Endothelial cell of umbilical vein (primary cell): ENCODE results near the gene F5. TPM values are rescaled to one million over a fixed set of nuclear protein-coding genes. Genes with fewer than 3 reads are reported as not detected.

ENCODE experiments used
- BruUV-seq: library from RNA; stranded (reverse); fragments of 400-500 nt; replicated peaks from 2 replicates; lab custom pipeline; 2021; lab: Mats Ljungman, UMichigan
- CTCF ChIA-PET: fragments of 300-600, 350-600 bp; sonication (Branson Sonifier 250); formaldehyde crosslinking; loops from one replicate; lab custom pipeline; 2021; ENCODE audit warnings: antibody characterized with exemption, inconsistent platforms; lab: Charles Lee
- POLR2A ChIA-PET: fragments of 300-600, 350-600 bp; sonication (Branson Sonifier 250); formaldehyde crosslinking; loops from one replicate; lab custom pipeline; 2021; ENCODE audit warnings: antibody characterized with exemption, inconsistent platforms; lab: Charles Lee
- DNase-seq: peaks from one replicate; pipeline ENCODE4 v3.0.0-alpha.2; 2011; ENCODE audit warnings: low read depth, low spot score
- FAIRE-seq: peaks from 2 replicates; lab custom pipeline; 2011; peaks lifted over from hg19 to GRCh38; lab: Jason Lieb, UNC
- H2AFZ ChIP-seq: 2 replicates; pipeline ENCODE4 v1.6.0; 2012; ENCODE audit warnings: low read depth, low read length, control low read depth, inconsistent platforms
- H3K27ac ChIP-seq: 2 replicates; pipeline ENCODE4 v1.5.1; 2011; ENCODE audit warnings: low read depth, mild to moderate bottlenecking, control low read depth, low read length, moderate library complexity; ENCODE audit not compliant: insufficient read depth
- H3K27me3 ChIP-seq, 2 experiments: 2 replicates each; pipeline versions ENCODE4 v1.6.0 to v1.6.1; 2011; ENCODE audit warnings: low read length in 2 of 2, mixed read lengths in 1 of 2; ENCODE audit not compliant: control insufficient read depth in 2 of 2, insufficient read depth in 2 of 2
- H3K36me3 ChIP-seq, 2 experiments: 2 replicates in 1 of 2; 3 replicates in 1 of 2; pipeline ENCODE4 v1.5.1; 2011; ENCODE audit warnings: low read length in 2 of 2, mild to moderate bottlenecking in 1 of 2, moderate library complexity in 1 of 2; ENCODE audit not compliant: control insufficient read depth in 2 of 2, insufficient read depth in 2 of 2; ENCODE audit errors: extremely low read depth in 1 of 2
- H3K4me1 ChIP-seq: 3 replicates; pipeline ENCODE4 v1.5.1; 2011; ENCODE audit warnings: mild to moderate bottlenecking, low read length; ENCODE audit not compliant: control insufficient read depth, insufficient read depth; ENCODE audit errors: extremely low read depth
- H3K4me2 ChIP-seq: 2 replicates; pipeline ENCODE4 v1.6.1; 2011; ENCODE audit warnings: low read length, control low read depth, mixed read lengths; ENCODE audit not compliant: insufficient read depth
- H3K4me3 ChIP-seq, 3 experiments: fragments of 200-600 bp in 1 of 3; sonication (generic), shearing (Covaris generic) in 1 of 3; replicated peaks in 1 of 3; 2 replicates each; pipeline ENCODE4 v1.5.1; 2011 to 2016; ENCODE audit warnings: control low read depth in 3 of 3, low read length in 3 of 3, mild to moderate bottlenecking in 2 of 3, inconsistent platforms in 1 of 3, low read depth in 1 of 3, moderate library complexity in 1 of 3; ENCODE audit not compliant: insufficient read depth in 1 of 3
- H3K79me2 ChIP-seq: 2 replicates; pipeline ENCODE4 v1.6.0; 2012; ENCODE audit warnings: low read length, inconsistent platforms; ENCODE audit not compliant: control insufficient read depth, insufficient read depth
- H3K9ac ChIP-seq: replicated peaks from 2 replicates; pipeline ENCODE3; 2011; ENCODE audit warnings: low read length, control low read depth; ENCODE audit not compliant: insufficient read depth; ENCODE audit errors: extremely low read depth
- H3K9me1 ChIP-seq: replicated peaks from 3 replicates; pipeline ENCODE4 v1.6.0; 2011; ENCODE audit warnings: mild to moderate bottlenecking, low read length; ENCODE audit not compliant: control insufficient read depth, insufficient read depth; ENCODE audit errors: extremely low read depth
- H3K9me3 ChIP-seq: replicated peaks from 2 replicates; pipeline ENCODE4 v1.5.1; 2012; ENCODE audit warnings: low read length, inconsistent platforms; ENCODE audit not compliant: control insufficient read depth, insufficient read depth
- H4K20me1 ChIP-seq: replicated peaks from 2 replicates; pipeline ENCODE3; 2011; ENCODE audit warnings: mild to moderate bottlenecking, low read length; ENCODE audit not compliant: control insufficient read depth, insufficient read depth; ENCODE audit errors: extremely low read depth
- CTCF ChIP-seq, 2 donors: IDR thresholded peaks; 1 replicate in 1 of 2; 2 replicates in 1 of 2; pipeline ENCODE4 v1.5.1; 2011; ENCODE audit warnings: low read length in 2 of 2, mild to moderate bottlenecking in 2 of 2, moderate library complexity in 2 of 2, control low read depth in 1 of 2, inconsistent platforms in 1 of 2, low read depth in 1 of 2; ENCODE audit not compliant: insufficient read depth in 1 of 2; ENCODE audit errors: extremely low read depth in 1 of 2
- EZH2 ChIP-seq: IDR thresholded peaks from 2 replicates; pipeline ENCODE4 v1.6.1; 2012; ENCODE audit warnings: borderline replicate concordance, low read depth, mild to moderate bottlenecking, moderate library complexity, low read length, inconsistent platforms; ENCODE audit not compliant: severe bottlenecking
- FOS ChIP-seq: IDR thresholded peaks from 2 replicates; pipeline ENCODE4 v1.6.1; 2011; ENCODE audit warnings: mild to moderate bottlenecking, low read length, moderate library complexity, borderline replicate concordance; ENCODE audit not compliant: insufficient read depth
- GATA2 ChIP-seq: IDR thresholded peaks from 2 replicates; pipeline ENCODE4 v1.7.0; 2011; ENCODE audit warnings: low read depth, mild to moderate bottlenecking, moderate library complexity, mixed read lengths, low read length; ENCODE audit not compliant: insufficient read length, insufficient read depth
- JUN ChIP-seq: IDR thresholded peaks from 2 replicates; pipeline ENCODE4 v1.6.1; 2011; ENCODE audit warnings: borderline replicate concordance, low read depth; ENCODE audit not compliant: insufficient read length, insufficient read depth
- MAX ChIP-seq: IDR thresholded peaks from 2 replicates; pipeline ENCODE4 v1.6.1; 2011; ENCODE audit not compliant: insufficient read depth, insufficient read length
- MYC ChIP-seq: IDR thresholded peaks from one replicate; pipeline ENCODE4 v1.6.1; 2011; ENCODE audit warnings: mild to moderate bottlenecking, low read depth, low read length
- POLR2A ChIP-seq: IDR thresholded peaks from 2 replicates; pipeline ENCODE4 v1.6.1; 2012; ENCODE audit warnings: low read depth, mild to moderate bottlenecking, control low read depth, low read length
- POLR2AphosphoS5 ChIP-seq: IDR thresholded peaks from 2 replicates; pipeline ENCODE4 v1.6.1; 2012; ENCODE audit warnings: low read depth, mild to moderate bottlenecking, control low read depth, low read length, moderate library complexity; ENCODE audit not compliant: insufficient read depth
- dilution Hi-C: fragments of 300-500 bp; cut with MboI; formaldehyde crosslinking; loops from one replicate; pipeline ENCODE4 v1.15.0; 2019; ENCODE audit warnings: low sequenced_read_pairs; ENCODE audit not compliant: extremely low pct_ligation_motif_present
- intact Hi-C: fragments of 100-400 bp; cut with micrococcal nuclease; formaldehyde crosslinking; loops from one replicate; pipeline ENCODE4 v1.10.0; 2022
- polyA plus RNA-seq, 4 experiments: library from polyadenylated mRNA; depleted of rRNA in 3 of 4; stranded (reverse) in 3 of 4; unstranded in 1 of 4; fragments of >200 nt; gene quantifications; 2 replicates each; pipeline versions ENCODE4 v1.2.1 to v1.2.3, GENCODE V29; 2011 to 2012; ENCODE audit warnings: missing spikeins in 1 of 4
- total RNA-seq: library from RNA; stranded (reverse); gene quantifications from 2 replicates; pipeline ENCODE4 v1.2.3, GENCODE V29; 2021

Gene F5
- total and polyA plus RNA-seq, 2 donors (not counting 3 experiments of a cell fraction or from before 2014, with no cell fraction given), result not detected

- no TSS peak for BruUV-seq
- intact Hi-C loops, result no loop called here
Observed at GRCh38 chr1:169604781-169605560, 18.7 kb upstream of the F5 start.

More at GRCh38 chr1:169604781-169605560, 18.7 kb upstream of the F5 start:
- Histone ChIP-seq H4K20me1 (no peaks in the 10 kb centered on the region), H3K27me3 (no peaks in the 10 kb centered on the region), H3K27ac (no peak overlapping the region), H3K4me3 (no peak overlapping the region), H3K4me1 (peaks cover 2% of the 10 kb centered on the region), H3K9ac (no peak overlapping the region), H3K36me3 (no peaks in the 10 kb centered on the region), H3K9me1 (no peaks in the 10 kb centered on the region), H2AFZ (no peak overlapping the region), H3K79me2 (no peaks in the 10 kb centered on the region), H3K9me3 (no peaks in the 10 kb centered on the region), H3K4me2 (no peak overlapping the region)
- dilution Hi-C loops, result no loop called here
- POLR2A ChIA-PET, result no interaction called here
- CTCF ChIA-PET, result interaction anchor here (7.0 kb wide), 1 partner anchor 108 kb away, joined by 230 read pairs; no protein-coding TSS in a partner anchor
- no peak for TF ChIP-seq MAX
- no peak for TF ChIP-seq GATA2
- TF ChIP-seq POLR2AphosphoS5, result no peak
- no peak for TF ChIP-seq EZH2
- no peak for TF ChIP-seq MYC
- TF ChIP-seq JUN, result no peak
- TF ChIP-seq POLR2A, result no peak
- no peak for TF ChIP-seq CTCF (IDR thresholded peaks at IDR 0.05; ENCODE audit: extremely low read depth in 1 of 2, insufficient read depth in 1 of 2, low read depth in 1 of 2, low read length in 2 of 2)
- no peak for TF ChIP-seq FOS
- DNase-seq (no peak), FAIRE-seq (no peak)
